Raji (cell line): ENCODE measurements around the gene ATP8A2.

Source experiments
- POLR2A ChIP-seq: IDR thresholded peaks from 2 replicates; pipeline ENCODE4 v1.6.1; 2011; ENCODE audit warnings: low read depth, low read length, control low read depth; ENCODE audit not compliant: insufficient read depth

ATP8A2 gene

DNA sequence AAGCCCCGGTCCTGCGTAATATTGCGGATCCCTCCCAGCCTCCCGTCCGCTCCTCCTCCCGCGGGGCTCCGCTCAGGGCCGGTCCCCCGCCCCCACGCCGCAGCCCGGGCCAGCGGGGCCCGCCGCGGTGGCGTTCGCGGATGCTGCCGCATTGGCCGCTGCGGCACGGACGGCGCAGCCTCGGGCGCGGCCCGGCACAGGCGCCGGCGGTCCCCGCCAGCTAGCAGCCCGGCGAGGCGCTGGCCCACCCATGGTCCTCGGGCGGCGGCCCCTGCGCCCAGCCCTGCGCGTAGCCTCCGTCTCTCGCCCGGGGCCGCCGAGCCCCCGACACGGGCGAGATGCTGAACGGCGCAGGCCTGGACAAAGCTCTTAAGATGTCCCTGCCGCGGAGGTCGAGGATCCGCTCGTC lies at the start of gene ATP8A2:
Gene ATP8A2, plus strand, starts transcription at position 100 of the 409 bp plus-strand sequence. Its CDS starts 239 bp downstream, at position 339.
- no peak for TF ChIP-seq POLR2A

DNA sequence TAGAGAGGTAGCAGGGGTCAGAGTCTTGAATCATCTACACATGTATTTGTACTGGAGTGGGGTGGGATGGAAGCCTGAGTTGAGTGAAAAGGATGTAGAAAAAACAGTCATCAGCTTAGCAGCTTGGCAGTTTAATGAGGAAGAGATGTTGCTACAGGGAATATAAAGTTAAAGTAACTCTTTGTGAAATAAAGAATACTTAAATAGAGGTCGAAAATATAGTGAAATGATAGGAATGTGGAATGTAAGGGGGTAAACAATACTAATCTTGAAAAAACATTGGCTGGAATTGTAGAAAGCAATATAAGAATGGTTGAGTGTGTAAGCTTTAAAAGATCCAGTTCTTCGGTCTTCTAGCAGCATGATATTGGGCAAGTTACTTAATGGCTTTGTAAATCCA lies 47.7 kb upstream of the ATP8A2 start:
- TF ChIP-seq POLR2A = no peak

DNA sequence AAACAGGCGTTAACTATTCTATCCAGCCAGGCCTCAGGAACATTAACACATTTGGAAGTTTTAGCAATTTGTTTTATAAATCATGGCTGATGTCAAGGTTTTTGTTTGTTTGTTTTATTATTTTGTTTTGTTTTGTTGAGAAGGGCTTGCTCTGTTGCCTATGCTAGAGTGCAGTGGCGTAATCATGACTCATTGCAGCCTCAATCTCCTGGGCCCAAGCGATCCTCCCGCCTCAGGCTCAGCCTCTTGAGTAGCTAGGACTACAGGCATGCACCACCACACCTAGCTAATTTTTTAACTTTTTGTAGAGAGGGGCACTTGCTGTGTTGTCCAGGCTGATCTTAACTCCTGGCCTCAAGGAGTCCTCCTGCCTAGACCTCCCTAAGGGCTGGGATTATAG lies 42.1 kb upstream of the ATP8A2 start:
- TF ChIP-seq POLR2A = no peak

DNA sequence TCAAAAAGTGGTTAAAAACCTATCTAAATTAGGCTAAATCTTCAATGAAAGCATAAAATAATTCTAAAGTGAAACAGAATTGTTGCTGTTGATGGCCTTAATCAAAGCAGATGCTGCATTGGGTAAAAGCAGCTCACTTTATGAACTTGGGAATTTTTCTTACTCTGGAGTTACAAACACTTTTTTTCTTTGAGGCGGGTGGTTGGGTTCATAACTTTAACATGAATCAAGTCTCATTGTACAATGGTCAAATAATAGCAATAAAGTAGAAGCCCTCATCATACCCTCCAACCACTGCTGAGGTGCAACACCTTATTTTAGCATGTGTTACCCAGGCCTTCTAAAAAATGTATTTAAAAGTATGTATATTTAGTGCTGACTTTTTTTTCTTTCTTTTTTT lies 41.2 kb upstream of the ATP8A2 start:
- no peak for TF ChIP-seq POLR2A

DNA sequence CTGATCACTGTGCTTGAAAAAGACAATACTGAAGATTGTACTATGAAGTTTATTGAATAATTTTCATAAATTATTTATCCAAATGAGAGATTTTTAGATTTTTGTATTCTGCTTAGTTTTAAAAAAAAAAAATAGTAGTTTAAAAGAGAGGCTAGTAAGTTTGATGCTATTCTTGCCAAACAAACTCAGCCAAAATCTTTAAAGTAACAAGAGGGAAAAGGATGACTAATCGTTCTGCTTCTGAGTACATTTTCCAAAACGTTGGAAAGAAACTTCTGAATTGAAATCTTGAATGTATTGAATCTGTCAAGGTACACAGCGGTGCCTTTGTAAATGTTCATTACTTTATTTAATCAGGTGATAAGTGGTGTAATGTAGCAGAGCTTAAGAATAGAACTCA lies 35.9 kb upstream of the ATP8A2 start:
- TF ChIP-seq POLR2A = no peak

DNA sequence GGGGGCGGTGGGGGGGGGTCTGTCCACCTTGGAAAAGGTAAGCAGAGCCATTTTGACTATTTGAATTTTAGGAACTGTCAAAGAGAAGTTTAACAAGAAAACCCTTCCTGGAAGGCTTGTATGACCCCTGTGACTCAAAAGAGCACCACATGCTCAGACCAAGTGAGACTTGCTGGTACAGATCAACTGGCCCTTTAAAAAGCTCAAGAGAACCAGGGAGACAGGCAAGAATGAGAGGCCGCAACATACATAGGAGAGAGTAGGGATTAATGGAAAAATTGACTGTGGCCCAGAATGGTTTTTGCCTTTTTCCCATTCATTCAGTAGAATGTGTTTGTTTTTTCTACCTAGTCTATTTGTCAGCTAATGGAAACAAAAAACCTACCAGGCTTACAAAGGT lies 26.2 kb upstream of the ATP8A2 start:
- TF ChIP-seq POLR2A = no peak

DNA sequence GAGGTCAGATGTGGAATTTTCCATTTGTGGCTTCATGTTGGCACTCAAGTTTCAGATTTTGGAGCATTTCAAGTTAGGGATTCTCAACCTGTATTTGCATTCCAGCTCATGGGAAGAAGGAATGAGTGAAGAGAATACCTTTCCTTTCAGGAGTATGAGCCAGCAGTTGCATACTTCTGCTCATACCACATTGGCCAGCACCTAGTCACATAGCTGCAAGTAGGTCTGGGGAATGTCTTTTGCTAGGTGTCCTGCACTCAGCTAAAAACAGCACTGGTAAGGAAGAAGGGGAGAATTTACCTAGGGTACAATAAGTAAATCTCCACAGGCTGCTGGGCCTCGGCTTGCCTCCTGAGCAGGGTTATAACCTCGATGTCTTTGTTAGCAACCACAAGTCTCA lies 24.6 kb upstream of the ATP8A2 start:
- no peak for TF ChIP-seq POLR2A

DNA sequence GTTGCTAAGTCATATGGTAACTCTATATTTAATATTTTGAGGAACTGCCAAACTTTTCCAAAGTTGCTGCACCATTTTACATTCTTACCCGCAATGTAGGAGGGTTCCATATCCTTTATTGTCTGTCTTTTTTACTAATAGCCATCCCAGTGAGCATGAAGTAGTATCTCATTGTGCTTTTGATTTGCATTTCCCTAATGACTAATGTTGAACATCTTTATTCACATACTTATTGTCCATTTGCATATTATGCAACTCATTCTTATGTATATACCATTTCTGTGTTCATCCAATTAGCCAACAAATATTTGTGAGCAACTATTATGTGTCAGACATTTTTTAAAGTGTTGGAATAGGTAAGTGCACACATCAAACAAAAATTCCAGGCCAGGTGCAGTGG lies 20.4 kb upstream of the ATP8A2 start:
- TF ChIP-seq POLR2A = no peak

DNA sequence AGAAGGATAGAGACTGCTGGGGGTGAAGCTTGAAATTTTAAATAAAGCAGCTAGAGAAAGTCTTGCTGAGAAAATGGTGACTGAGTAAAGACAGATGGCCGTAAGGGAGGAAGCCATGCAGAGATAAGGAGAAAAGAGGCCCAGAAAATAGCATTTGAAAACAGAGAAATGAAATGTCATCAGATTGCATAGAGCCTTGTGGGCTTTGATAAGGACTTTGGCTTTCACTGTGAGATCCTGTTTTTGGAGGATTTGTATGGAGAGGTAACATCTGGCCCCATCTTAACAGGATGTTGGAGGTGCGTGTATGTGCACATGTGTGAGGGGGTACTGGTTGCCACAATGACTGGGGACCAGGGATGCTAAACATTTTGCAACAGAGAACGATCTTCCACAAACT lies 19.5 kb upstream of the ATP8A2 start:
- TF ChIP-seq POLR2A = no peak

DNA sequence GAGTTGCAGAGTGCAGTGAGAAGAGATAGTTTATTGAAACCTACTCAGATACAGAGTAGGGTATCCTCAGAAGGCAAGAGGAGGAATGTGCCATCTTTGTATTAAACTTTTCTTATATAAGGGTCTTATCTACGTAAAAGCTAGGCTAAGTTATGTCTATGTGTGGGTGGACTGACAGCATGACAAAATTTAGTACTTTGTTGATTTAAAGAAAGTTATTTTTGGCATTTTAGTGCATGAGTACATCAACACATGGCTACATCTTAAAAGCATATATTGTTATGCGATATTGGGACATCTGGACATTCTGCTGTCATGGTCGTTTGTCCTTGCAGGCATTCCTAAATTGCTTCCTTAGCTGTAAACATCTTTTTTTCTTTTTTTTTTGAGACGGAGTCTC lies 19.0 kb upstream of the ATP8A2 start:
- no peak for TF ChIP-seq POLR2A

DNA sequence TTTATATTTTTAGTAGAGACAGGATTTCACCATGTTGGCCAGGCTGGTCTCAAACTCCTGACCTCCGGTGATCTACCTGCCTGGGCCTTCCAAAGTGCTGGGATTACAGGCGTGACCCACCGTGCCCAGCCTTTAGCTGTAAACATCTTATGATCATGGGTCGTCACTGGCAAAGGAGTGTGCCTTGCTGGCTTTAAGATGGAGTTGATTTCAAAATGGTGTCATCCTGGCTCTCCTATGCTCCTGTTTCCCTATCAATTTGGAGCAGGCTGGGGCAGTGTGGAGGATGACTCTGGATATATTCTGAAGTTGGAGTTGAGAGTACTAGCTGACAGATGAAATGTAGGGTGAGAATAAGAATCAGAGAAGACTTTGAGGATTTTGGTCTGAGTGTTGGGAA lies 18.4 kb upstream of the ATP8A2 start:
- TF ChIP-seq POLR2A = no peak

DNA sequence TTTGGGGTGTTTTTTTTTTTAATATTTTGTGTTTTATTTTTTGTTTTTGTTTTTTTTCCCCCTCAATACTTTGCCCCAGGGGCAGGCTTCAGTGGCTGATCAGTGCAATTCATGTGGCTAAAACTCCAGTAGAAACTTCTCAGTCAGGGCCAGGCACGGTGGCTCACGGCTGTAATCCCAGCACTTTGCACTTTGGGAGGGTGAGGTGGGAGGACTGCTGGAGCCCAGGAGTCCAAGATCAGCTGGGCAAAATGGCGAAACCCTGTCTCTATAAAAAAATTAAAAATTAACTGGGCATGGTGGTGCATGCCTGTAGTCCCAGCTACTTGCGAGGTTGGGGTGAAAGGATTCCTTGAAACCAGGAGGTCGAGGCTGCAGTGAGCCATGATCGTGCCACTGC lies 17.4 kb upstream of the ATP8A2 start:
- TF ChIP-seq POLR2A = no peak

DNA sequence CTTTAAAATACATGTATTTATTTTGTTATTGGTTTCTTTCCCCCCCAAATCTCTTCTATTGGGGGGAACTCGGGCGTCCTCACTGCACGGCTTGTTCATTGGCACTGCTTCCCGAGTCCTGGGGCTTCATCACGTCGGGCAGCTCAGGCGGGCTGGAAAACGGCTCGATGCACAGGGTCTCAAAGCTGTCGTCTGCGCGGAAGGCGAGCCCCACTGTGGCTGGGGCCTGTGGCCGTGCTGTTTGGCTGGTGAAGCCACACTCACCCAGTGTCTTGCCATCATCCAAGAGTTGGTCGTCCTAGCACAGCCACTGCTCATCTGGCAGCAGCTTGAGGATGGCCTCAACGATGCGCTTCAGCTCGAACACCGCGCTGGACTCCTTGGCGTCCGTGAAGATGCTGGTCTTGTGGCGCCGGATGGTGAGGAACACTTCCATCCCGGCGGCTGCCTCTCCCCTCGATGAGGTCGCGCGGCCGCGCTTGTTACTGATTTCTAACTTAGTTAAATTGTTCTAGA lies 6.0 kb upstream of the ATP8A2 start:
- no peak for TF ChIP-seq POLR2A

DNA sequence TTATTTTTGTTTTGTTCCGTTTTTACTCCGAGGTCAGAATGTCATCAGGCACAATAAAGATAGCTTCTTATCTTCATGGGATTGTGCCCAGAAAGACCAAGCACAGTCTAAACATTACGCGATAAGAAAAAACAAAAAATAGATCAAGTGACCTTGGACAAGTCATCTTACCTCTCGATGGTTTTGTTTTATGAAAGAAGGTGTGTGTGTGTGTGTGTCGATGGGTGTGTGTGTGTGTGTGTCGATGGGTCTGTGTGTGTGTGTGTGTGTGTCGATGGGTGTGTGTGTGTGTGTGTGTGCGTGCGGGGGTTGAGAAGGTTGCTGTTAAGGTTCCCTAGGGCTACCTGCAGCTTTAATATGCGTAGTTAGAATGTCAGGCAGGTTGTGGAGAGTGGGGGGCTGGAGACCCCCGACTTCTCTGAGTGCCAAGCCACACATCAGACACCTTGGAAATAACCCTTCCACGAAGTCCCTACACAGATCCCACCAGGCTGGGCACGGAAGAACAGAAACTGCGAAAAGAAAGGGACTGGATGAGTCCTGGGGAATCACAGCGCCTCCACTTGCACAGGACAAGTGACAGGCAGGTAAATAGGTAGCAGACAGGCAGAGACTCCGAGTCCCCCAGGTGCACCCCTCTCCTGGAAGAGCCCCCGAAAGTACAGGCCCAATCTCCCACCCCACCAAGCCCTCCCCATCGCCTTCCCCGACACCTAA lies 458 bp upstream of the ATP8A2 start:
- no peak for TF ChIP-seq POLR2A

DNA sequence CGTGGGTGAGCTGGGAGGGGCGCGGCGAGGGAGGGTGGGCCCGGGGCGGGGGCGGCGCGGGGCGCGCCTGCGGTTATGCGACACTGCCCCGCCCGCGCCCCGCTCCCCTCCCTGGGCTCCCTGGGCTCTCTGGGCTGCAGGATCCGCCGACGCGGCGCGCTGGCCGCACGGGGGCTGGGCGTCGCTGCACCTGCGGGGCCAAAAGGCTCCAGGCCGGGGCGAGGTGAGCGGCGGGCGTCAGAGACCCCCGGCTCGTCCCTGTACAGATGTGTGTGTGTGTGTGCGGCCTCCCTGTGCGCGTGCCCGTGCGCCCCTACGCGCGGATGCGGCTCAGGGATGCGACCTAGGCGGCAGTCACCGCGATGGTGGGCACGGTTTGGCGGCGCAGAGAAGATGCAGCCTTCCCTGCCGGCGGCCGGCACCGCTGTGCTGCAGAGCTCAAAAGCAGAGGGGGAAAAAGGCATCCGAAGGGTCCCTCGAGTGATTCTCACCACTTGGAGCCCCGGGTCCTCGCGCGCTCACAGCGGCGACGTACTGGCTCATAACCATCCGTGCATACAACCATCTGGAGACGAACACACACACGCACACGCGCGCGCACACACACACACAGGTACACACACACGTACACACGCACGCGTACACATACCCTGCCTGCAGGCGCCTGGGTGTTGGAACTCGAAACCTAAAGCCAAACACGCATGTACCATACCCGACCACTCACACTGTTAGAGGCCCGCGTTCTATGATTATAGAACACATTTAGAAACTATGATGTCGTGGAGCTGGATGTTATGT lies 709 bp downstream of the ATP8A2 start:
- TF ChIP-seq POLR2A = no peak

DNA sequence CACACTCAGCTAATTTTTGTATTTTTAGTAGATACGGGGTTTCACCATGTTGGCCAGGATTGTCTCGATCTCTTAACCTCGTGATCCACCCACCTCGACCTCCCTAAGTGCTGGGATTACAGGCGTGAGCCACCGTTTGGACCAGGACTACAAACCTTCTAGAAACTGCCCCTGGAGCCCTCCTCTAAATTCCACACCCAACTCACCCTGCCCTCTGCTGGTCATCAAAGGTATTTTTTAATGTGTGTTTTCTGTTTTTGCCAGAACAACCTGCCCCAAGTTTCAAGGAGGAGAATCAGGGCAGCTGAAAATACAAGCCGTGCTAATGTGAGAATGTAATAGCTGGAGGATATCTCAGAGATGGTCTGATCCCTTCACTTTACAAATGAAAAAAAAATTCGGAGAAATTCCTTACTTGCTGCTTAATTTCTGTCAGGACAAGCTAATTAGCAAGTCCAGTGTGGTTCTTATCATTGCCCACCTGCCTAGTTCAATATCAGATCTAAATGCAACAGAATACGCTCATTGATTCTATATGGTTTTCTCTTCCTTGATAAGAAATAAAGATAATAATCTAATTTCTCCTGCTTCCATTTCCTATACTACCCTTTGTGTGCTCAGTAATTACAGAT lies 4.1 kb downstream of the ATP8A2 start:
- no peak for TF ChIP-seq POLR2A
